HFF-Myc (cell line): ENCODE data around the gene C3orf20.

ENCODE experiments used
- DNase-seq: peaks from one replicate; pipeline ENCODE4 v3.0.0-alpha.2; 2011; ENCODE audit warnings: low read depth; ENCODE audit errors: extremely low read depth
- H3K4me3 ChIP-seq: replicated peaks from 2 replicates; pipeline ENCODE4 v1.5.1; 2011; ENCODE audit warnings: low read depth, mild to moderate bottlenecking, control low read depth, low read length
- TF ChIP-seq, protein P1 (sequence below): IDR thresholded peaks from 2 replicates; pipeline ENCODE4 v1.5.1; 2012; ENCODE audit warnings: mild to moderate bottlenecking, low read depth, low read length, control low read depth; ENCODE audit errors: missing control alignments

C3orf20 gene

DNA sequence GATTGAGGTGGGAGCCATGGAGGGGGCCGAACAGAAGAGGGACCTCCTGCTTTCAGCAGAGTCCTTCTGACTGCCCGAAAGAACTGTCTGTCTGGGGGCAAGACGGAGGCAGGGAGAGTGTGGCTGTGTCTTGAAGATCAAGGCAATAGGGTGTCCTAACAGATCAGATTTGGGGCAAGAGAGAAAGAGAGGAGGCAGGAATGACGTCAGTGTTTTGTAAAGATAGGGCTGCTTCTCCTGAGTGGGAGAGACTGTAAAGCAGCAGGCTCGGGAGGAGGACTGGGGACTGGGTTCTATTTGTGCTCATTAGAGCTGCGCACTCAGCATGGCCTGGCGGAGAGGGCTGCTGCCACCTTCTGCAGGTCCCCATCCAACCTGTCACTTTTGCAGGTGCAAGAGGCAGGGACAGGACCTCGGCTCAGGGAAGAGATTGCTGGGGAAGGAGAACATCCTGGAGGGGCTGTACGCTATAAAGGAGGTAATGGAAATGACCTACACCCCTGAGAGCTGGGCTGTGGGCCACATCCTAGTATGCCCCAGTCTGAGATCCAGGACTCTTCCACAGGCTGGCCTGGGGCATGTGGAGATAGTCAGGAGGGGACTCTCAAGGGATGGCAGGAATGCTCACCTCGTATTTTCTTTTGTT, 114.8 kb downstream of the C3orf20 start:
- no peak for DNase-seq
- TF ChIP-seq, protein P1, sequence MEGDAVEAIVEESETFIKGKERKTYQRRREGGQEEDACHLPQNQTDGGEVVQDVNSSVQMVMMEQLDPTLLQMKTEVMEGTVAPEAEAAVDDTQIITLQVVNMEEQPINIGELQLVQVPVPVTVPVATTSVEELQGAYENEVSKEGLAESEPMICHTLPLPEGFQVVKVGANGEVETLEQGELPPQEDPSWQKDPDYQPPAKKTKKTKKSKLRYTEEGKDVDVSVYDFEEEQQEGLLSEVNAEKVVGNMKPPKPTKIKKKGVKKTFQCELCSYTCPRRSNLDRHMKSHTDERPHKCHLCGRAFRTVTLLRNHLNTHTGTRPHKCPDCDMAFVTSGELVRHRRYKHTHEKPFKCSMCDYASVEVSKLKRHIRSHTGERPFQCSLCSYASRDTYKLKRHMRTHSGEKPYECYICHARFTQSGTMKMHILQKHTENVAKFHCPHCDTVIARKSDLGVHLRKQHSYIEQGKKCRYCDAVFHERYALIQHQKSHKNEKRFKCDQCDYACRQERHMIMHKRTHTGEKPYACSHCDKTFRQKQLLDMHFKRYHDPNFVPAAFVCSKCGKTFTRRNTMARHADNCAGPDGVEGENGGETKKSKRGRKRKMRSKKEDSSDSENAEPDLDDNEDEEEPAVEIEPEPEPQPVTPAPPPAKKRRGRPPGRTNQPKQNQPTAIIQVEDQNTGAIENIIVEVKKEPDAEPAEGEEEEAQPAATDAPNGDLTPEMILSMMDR: no peak
- no peak overlapping the region for H3K4me3 ChIP-seq

DNA sequence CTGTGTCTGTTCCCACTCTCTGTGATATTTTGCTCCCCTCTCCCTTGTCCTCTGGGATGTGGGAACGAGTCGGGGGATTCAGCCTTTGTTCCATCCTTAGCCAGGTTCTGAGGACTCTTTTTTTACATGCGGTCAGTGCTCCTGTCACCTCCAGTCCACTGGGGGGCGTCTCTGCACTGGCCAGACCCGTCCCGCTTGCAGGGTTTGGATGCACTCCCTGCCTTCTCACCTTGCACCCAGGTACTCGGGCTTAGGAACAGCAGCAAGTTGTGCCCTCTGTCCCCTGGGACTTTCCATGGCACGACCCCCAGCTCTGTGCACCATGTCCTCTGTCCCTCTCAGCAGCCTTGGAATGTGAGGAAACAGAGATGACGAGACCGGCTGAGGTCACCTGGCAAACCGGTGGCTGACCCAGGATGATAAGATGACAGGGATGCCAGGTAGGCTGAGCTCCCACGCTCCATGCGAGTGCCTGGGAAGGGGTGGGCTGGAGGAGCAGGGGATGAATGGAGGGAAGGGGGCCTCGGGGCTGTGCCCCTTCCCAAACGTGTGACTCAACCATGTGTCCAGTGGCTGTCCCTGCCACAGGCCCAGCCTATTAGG, 116.5 kb downstream of the C3orf20 start:
- no peak overlapping the region for H3K4me3 ChIP-seq
- no peak for DNase-seq
- TF ChIP-seq, protein P1: peak; percentile 85

DNA sequence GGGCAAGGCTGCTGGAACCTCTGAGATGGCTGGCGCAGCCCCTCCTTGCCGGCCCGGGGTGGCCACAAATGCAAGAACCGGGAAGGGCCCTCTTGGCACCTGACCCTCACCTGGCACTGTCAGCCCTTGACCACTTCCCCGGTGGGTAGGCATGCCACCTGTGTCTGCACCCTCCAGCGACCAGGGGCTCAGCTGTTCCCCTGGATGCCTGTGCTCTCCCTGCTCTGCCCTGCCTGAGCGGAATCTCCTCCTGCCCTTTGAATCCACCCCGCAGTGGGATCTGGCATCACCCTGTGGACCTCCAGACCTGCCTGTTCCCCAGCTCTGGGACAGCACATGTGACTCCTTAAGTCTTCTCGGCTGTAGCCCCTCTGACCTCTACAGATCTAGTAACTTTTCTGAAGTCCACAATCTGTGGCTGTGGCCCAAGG, 117.8 kb downstream of the C3orf20 start:
- H3K4me3 ChIP-seq: no peak overlapping the region
- no peak for DNase-seq
- TF ChIP-seq, protein P1: no peak

DNA sequence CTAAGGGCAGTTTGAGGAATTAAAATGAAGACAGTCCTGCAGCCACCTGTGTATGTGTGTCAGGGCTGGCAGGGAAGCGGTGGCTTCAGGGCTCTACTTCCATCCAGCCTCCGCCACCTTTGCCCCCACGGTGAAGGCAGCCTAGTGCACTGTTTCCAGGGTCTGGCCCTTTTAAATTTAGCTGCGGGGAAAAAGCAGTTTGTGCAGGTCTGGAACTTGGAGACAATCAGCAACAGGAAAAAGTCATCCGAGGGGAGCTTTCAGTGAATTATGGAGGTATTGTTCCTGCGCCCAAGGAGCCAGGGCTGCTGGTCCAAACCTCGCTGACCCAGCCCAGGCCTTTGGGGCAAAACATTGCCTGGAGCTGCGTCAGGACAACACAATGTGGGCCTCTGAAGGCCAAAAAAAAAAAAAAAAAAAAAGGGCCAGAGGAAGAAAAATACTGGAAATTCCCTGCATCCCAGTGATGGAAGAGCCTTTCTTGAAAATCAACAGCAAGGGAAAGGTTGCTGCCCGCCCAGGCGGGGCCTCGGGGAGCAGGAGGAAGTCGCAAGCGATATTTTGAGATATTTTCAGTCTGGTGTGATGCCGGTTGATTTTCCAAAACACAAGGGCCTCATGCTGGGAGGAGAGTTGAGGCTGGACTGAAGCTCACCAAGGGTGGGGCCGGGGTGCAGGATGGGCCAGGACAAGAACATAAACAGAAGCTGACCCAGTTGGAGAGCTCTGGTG, 118.4 kb downstream of the C3orf20 start:
- no peak overlapping the region for H3K4me3 ChIP-seq
- no peak for DNase-seq
- TF ChIP-seq, protein P1: no peak

DNA sequence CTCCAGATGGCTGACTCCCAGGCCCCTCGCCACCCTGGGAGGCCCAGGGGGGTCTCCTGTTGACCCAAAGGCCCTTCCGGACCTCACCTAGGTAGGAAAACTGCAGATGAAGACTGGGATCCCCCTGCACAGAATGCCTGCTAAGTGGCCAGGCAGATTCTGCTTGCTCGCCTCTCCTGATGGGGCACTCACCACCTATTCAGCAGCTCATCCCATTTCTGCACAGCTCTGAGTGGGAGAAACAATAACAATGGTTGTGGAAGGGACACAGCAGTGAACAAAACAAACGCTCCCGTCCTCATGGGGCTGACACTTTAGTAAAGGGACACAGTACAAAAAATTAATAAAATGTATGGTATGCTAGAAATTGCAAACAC, 118.9 kb downstream of the C3orf20 start:
- TF ChIP-seq, protein P1: no peak
- no peak overlapping the region for H3K4me3 ChIP-seq

DNA sequence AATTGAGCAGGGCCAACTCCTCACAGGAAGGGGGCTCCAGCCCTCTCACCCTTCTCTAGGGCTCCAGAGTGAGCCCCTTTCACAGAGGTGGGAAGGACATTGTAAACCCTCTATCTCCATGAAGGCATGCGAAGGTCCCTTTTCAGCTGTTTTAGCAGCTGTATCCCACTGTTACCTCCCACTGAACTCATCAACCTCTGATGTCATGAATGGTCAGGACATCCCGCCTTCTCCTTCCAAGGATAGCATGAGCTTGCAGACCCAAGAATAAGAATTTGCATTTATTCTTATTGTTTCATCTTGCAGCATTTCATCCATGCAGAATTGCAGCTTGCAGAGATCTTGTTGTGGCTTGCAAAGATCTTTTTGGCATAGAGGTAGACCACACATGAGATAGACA, 119.5 kb downstream of the C3orf20 start:
- no peak overlapping the region for H3K4me3 ChIP-seq
- DNase-seq: no peak
- TF ChIP-seq, protein P1: no peak

More for the DNA sequence above, 118.9 kb downstream of the C3orf20 start:
- no peak for DNase-seq
